GM12878 (cell line): ENCODE measurements around the gene PTPRU. TPM values are rescaled to one million over a fixed set of nuclear protein-coding genes. Genes with fewer than 3 reads are reported as not detected.

ENCODE experiments used
- ATAC-seq: fragments of 200-7000 bp; cut with Tn5 transposase; 3 replicates; pipeline ENCODE4 v1.9.1; 2020; ENCODE audit warnings: mild to moderate bottlenecking, moderate library complexity
- BruUV-seq: library from RNA; stranded (reverse); fragments of 400-500 nt; replicated peaks from 2 replicates; lab custom pipeline; 2021; lab: Mats Ljungman, UMichigan
- CTCF ChIA-PET: fragments of 300-600 bp; sonication (Branson Sonifier 250); formaldehyde crosslinking; extraction: SDS; loops from one replicate; lab custom pipeline; 2021; ENCODE audit warnings: inconsistent platforms; lab: Yijun Ruan, JAX
- POLR2A ChIA-PET: fragments of 350-600 bp; formaldehyde crosslinking; extraction: SDS; loops from one replicate; lab custom pipeline; 2021; ENCODE audit warnings: inconsistent platforms; lab: Charles Lee
- RAD21 ChIA-PET: fragments of 300-600 bp; sonication (Branson Sonifier 250); formaldehyde crosslinking; loops from one replicate; lab custom pipeline; 2023; ENCODE audit warnings: antibody characterized with exemption; ENCODE audit not compliant: unreplicated experiment; lab: Charles Lee
- SMC1A ChIA-PET: fragments of 300-600 bp; sonication (Branson Sonifier 250); formaldehyde crosslinking; loops from one replicate; lab custom pipeline; 2023; ENCODE audit not compliant: unreplicated experiment, uncharacterized antibody; lab: Charles Lee
- DNase-seq: peaks from one replicate; pipeline ENCODE4 v3.0.0-alpha.2; 2011; ENCODE audit warnings: low read depth, low spot score
- FAIRE-seq: peaks from 3 replicates; lab custom pipeline; 2011; peaks lifted over from hg19 to GRCh38; lab: Jason Lieb, UNC
- H2AFZ ChIP-seq: 2 replicates; pipeline ENCODE4 v1.6.0; 2011; ENCODE audit warnings: low read depth, low read length, control low read depth; ENCODE audit not compliant: control insufficient read depth
- H3K27ac ChIP-seq: 2 replicates; pipeline ENCODE4 v1.5.1; 2011; ENCODE audit warnings: control low read depth; ENCODE audit not compliant: control insufficient read depth, insufficient read depth
- H3K27me3 ChIP-seq, 2 experiments: replicated peaks in 1 of 2; 2 replicates each; pipeline versions ENCODE4 v1.6.0 to v1.6.1; 2011; ENCODE audit warnings: low read length in 1 of 2; ENCODE audit not compliant: control insufficient read depth in 2 of 2, insufficient read depth in 2 of 2
- H3K36me3 ChIP-seq, 2 experiments: 2 replicates each; pipeline ENCODE4 v1.5.1; 2011; ENCODE audit warnings: low read length in 1 of 2; ENCODE audit not compliant: control insufficient read depth in 2 of 2, insufficient read depth in 2 of 2
- H3K4me1 ChIP-seq: 2 replicates; pipeline ENCODE4 v1.6.1; 2011; ENCODE audit warnings: mild to moderate bottlenecking, low read length, moderate library complexity, mixed read lengths; ENCODE audit not compliant: control insufficient read depth, insufficient read depth
- H3K4me2 ChIP-seq: 2 replicates; pipeline ENCODE4 v1.6.0; 2011; ENCODE audit warnings: control low read depth; ENCODE audit not compliant: control insufficient read depth, insufficient read depth
- H3K4me3 ChIP-seq: fragments of 200-600 bp; sonication (generic); 2 replicates; pipeline ENCODE4 v1.5.1; 2016
- H3K79me2 ChIP-seq: 2 replicates; pipeline ENCODE4 v1.6.0; 2011; ENCODE audit warnings: low read length; ENCODE audit not compliant: control insufficient read depth, insufficient read depth
- H3K9ac ChIP-seq: 2 replicates; pipeline ENCODE4 v1.8.0; 2011; ENCODE audit warnings: low read length, control low read depth, mixed read lengths; ENCODE audit not compliant: control insufficient read depth, insufficient read depth
- H3K9me3 ChIP-seq: replicated peaks from 3 replicates; pipeline ENCODE4 v1.5.1; 2011; ENCODE audit warnings: mild to moderate bottlenecking, low read length; ENCODE audit not compliant: control insufficient read depth, insufficient read depth
- H4K20me1 ChIP-seq: 2 replicates; pipeline ENCODE4 v1.6.0; 2011; ENCODE audit not compliant: control insufficient read depth, insufficient read depth
- JUND ChIP-seq: IDR thresholded peaks from 2 replicates; pipeline ENCODE4 v1.6.1; 2012; ENCODE audit warnings: low read depth, mild to moderate bottlenecking, low read length, improper control_type of control experiment, moderate library complexity
- NFYA ChIP-seq: IDR thresholded peaks from 2 replicates; pipeline ENCODE4 v1.6.1; 2011; ENCODE audit warnings: low read depth, mild to moderate bottlenecking, low read length, improper control_type of control experiment, borderline replicate concordance
- NRF1 ChIP-seq: conservative IDR thresholded peaks from 2 replicates; pipeline ENCODE4 v1.6.1; 2011; ENCODE audit warnings: mild to moderate bottlenecking, low read depth, low read length, improper control_type of control experiment
- POLR2AphosphoS2 ChIP-seq: IDR thresholded peaks from 2 replicates; pipeline ENCODE4 v1.6.1; 2011; ENCODE audit warnings: low read depth, mild to moderate bottlenecking, low read length, improper control_type of control experiment, moderate library complexity
- POLR2AphosphoS5 ChIP-seq: IDR thresholded peaks from 2 replicates; pipeline ENCODE4 v1.6.1; 2011; ENCODE audit warnings: mild to moderate bottlenecking, low read length, inconsistent platforms
- RAD51 ChIP-seq: fragments of 450-650 bp; IDR thresholded peaks from 2 replicates; pipeline ENCODE4 v1.6.1; 2016; ENCODE audit warnings: moderate library complexity, mild to moderate bottlenecking, inconsistent platforms
- STAT3 ChIP-seq: IDR thresholded peaks from 2 replicates; pipeline ENCODE4 v1.6.1; 2011; ENCODE audit warnings: low read depth, low read length, improper control_type of control experiment
- TCF12 ChIP-seq: IDR thresholded peaks from 2 replicates; pipeline ENCODE4 v1.6.1; 2011; ENCODE audit warnings: low read depth, mild to moderate bottlenecking, low read length
- WRNIP1 ChIP-seq: IDR thresholded peaks from 2 replicates; pipeline ENCODE4 v1.6.1; 2011; ENCODE audit warnings: low read depth, low read length, improper control_type of control experiment, borderline replicate concordance
- whole genome bisulfite sequencing: methylation state at CpG from one replicate; pipeline ENCODE4 v1.1.6; 2016; ENCODE audit warnings: low lambda C conversion rate; ENCODE audit not compliant: insufficient replicate concordance, insufficient coverage; ENCODE audit errors: missing lambda C conversion rate; 5-methylcytosine and 5-hydroxymethylcytosine counted together
- in situ Hi-C: fragments of 300-500 bp; cut with MboI; formaldehyde crosslinking; loops from 9 replicates; pipeline ENCODE4 v1.14.3; 2018; ENCODE audit warnings: mixed read lengths
- intact Hi-C: fragments of 100-400 bp; cut with micrococcal nuclease; formaldehyde crosslinking; loops from one replicate; pipeline ENCODE4 v1.14.2; 2022; ENCODE audit not compliant: unreplicated experiment
- polyA plus RNA-seq, 11 experiments: library from polyadenylated mRNA; depleted of rRNA in 4 of 11; unstranded in 6 of 11; stranded (reverse) in 5 of 11; fragments of >200 nt; fragmentation: Nextera tagmentation in 4 of 11; fragmentation: Illumina TruSeq in 1 of 11; extraction: Ambion mirVana in 4 of 11; extraction: Trizol in 1 of 11; gene quantifications; 1 replicate in 1 of 11; 2 replicates in 10 of 11; pipeline versions ENCODE4 v1.2.1 to v1.2.3, GENCODE V29; 2011 to 2016; ENCODE audit warnings: inconsistent platforms in 2 of 11, missing spikeins in 2 of 11, low read depth in 1 of 11
- total RNA-seq, 4 experiments: library from RNA; depleted of rRNA in 3 of 4; stranded (reverse); fragments of >200 nt in 3 of 4; fragmentation: Illumina TruSeq in 1 of 4; extraction: Trizol in 1 of 4; gene quantifications; 2 replicates each; pipeline versions ENCODE4 v1.2.1 to v1.2.3, GENCODE V29; 2013 to 2021

PTPRU gene
- total and polyA plus RNA-seq, 10 of the 15 experiments (the other 5 are each of a cell fraction or from before 2014, with no cell fraction given), result 0.04 to 2.5 (median 0.73) TPM

GRCh38 chr1:29283804-29284195 lies 47.5 kb downstream of the PTPRU start:
- in situ Hi-C loops, result no loop called here
- ChIA-PET RAD21 (no interaction called here), POLR2A (no interaction called here), SMC1A (no interaction called here)
- Histone ChIP-seq H3K4me3 (no peak overlapping the region), H3K9me3 (no peaks in the 10 kb centered on the region), H3K9ac (no peak overlapping the region), H3K4me1 (no peaks in the 10 kb centered on the region), H3K27ac (no peak overlapping the region)
- no peak for FAIRE-seq
- 61% methylated on average over 10 of the region's 10 CpGs for WGBS
- TF ChIP-seq JUND (no peak), NFYA (no peak), STAT3 (no peak), WRNIP1 (no peak), POLR2AphosphoS5 (no peak), POLR2AphosphoS2 (no peak), RAD51 (no peak), NRF1 (no peak), TCF12 (no peak)
- TF ChIP-seq, all 136 proteins: peak for 0
- Histone ChIP-seq H3K79me2 (no peaks in the 10 kb centered on the region), H3K4me2 (peak overlapping the region; percentile 42), H2AFZ (peak overlapping the region; percentile 78; the same call in 1 of the 2 replicates), H3K27me3 (no peaks in the 10 kb centered on the region), H4K20me1 (no peaks in the 10 kb centered on the region), H3K36me3 (no peaks in the 10 kb centered on the region)
- no TSS peak for BruUV-seq
- CTCF ChIA-PET, result no interaction called here
- ATAC-seq, result no peak
- intact Hi-C loops, result no loop called here
- DNase-seq, result no peak
